Endothelial cell of umbilical vein (primary cell): ENCODE measurements around the gene TRIM2. TPM values are rescaled to one million over a fixed set of nuclear protein-coding genes. Genes with fewer than 3 reads are reported as not detected.
"Not testable (repeated sequence)": the region's sequence is repeated elsewhere in the genome, so short reads cannot be mapped to it uniquely, and the experiment has no call there.

Experiments used
- BruUV-seq: library from RNA; stranded (reverse); fragments of 400-500 nt; replicated peaks from 2 replicates; lab custom pipeline; 2021; lab: Mats Ljungman, UMichigan
- CTCF ChIA-PET: fragments of 300-600, 350-600 bp; sonication (Branson Sonifier 250); formaldehyde crosslinking; loops from one replicate; lab custom pipeline; 2021; ENCODE audit warnings: antibody characterized with exemption, inconsistent platforms; lab: Charles Lee
- POLR2A ChIA-PET: fragments of 300-600, 350-600 bp; sonication (Branson Sonifier 250); formaldehyde crosslinking; loops from one replicate; lab custom pipeline; 2021; ENCODE audit warnings: antibody characterized with exemption, inconsistent platforms; lab: Charles Lee
- DNase-seq: peaks from one replicate; pipeline ENCODE4 v3.0.0-alpha.2; 2011; ENCODE audit warnings: low read depth, low spot score
- FAIRE-seq: peaks from 2 replicates; lab custom pipeline; 2011; peaks lifted over from hg19 to GRCh38; lab: Jason Lieb, UNC
- H2AFZ ChIP-seq: 2 replicates; pipeline ENCODE4 v1.6.0; 2012; ENCODE audit warnings: low read depth, low read length, control low read depth, inconsistent platforms
- H3K27ac ChIP-seq: 2 replicates; pipeline ENCODE4 v1.5.1; 2011; ENCODE audit warnings: low read depth, mild to moderate bottlenecking, control low read depth, low read length, moderate library complexity; ENCODE audit not compliant: insufficient read depth
- H3K27me3 ChIP-seq, 2 experiments: 2 replicates each; pipeline versions ENCODE4 v1.6.0 to v1.6.1; 2011; ENCODE audit warnings: low read length in 2 of 2, mixed read lengths in 1 of 2; ENCODE audit not compliant: control insufficient read depth in 2 of 2, insufficient read depth in 2 of 2
- H3K36me3 ChIP-seq, 2 experiments: 2 replicates in 1 of 2; 3 replicates in 1 of 2; pipeline ENCODE4 v1.5.1; 2011; ENCODE audit warnings: low read length in 2 of 2, mild to moderate bottlenecking in 1 of 2, moderate library complexity in 1 of 2; ENCODE audit not compliant: control insufficient read depth in 2 of 2, insufficient read depth in 2 of 2; ENCODE audit errors: extremely low read depth in 1 of 2
- H3K4me1 ChIP-seq: 3 replicates; pipeline ENCODE4 v1.5.1; 2011; ENCODE audit warnings: mild to moderate bottlenecking, low read length; ENCODE audit not compliant: control insufficient read depth, insufficient read depth; ENCODE audit errors: extremely low read depth
- H3K4me2 ChIP-seq: 2 replicates; pipeline ENCODE4 v1.6.1; 2011; ENCODE audit warnings: low read length, control low read depth, mixed read lengths; ENCODE audit not compliant: insufficient read depth
- H3K4me3 ChIP-seq, 3 experiments: fragments of 200-600 bp in 1 of 3; sonication (generic), shearing (Covaris generic) in 1 of 3; replicated peaks in 1 of 3; 2 replicates each; pipeline ENCODE4 v1.5.1; 2011 to 2016; ENCODE audit warnings: control low read depth in 3 of 3, low read length in 3 of 3, mild to moderate bottlenecking in 2 of 3, inconsistent platforms in 1 of 3, low read depth in 1 of 3, moderate library complexity in 1 of 3; ENCODE audit not compliant: insufficient read depth in 1 of 3
- H3K79me2 ChIP-seq: 2 replicates; pipeline ENCODE4 v1.6.0; 2012; ENCODE audit warnings: low read length, inconsistent platforms; ENCODE audit not compliant: control insufficient read depth, insufficient read depth
- H3K9ac ChIP-seq: replicated peaks from 2 replicates; pipeline ENCODE3; 2011; ENCODE audit warnings: low read length, control low read depth; ENCODE audit not compliant: insufficient read depth; ENCODE audit errors: extremely low read depth
- H3K9me1 ChIP-seq: replicated peaks from 3 replicates; pipeline ENCODE4 v1.6.0; 2011; ENCODE audit warnings: mild to moderate bottlenecking, low read length; ENCODE audit not compliant: control insufficient read depth, insufficient read depth; ENCODE audit errors: extremely low read depth
- H3K9me3 ChIP-seq: replicated peaks from 2 replicates; pipeline ENCODE4 v1.5.1; 2012; ENCODE audit warnings: low read length, inconsistent platforms; ENCODE audit not compliant: control insufficient read depth, insufficient read depth
- H4K20me1 ChIP-seq: replicated peaks from 2 replicates; pipeline ENCODE3; 2011; ENCODE audit warnings: mild to moderate bottlenecking, low read length; ENCODE audit not compliant: control insufficient read depth, insufficient read depth; ENCODE audit errors: extremely low read depth
- EZH2 ChIP-seq: IDR thresholded peaks from 2 replicates; pipeline ENCODE4 v1.6.1; 2012; ENCODE audit warnings: borderline replicate concordance, low read depth, mild to moderate bottlenecking, moderate library complexity, low read length, inconsistent platforms; ENCODE audit not compliant: severe bottlenecking
- FOS ChIP-seq: IDR thresholded peaks from 2 replicates; pipeline ENCODE4 v1.6.1; 2011; ENCODE audit warnings: mild to moderate bottlenecking, low read length, moderate library complexity, borderline replicate concordance; ENCODE audit not compliant: insufficient read depth
- GATA2 ChIP-seq: IDR thresholded peaks from 2 replicates; pipeline ENCODE4 v1.7.0; 2011; ENCODE audit warnings: low read depth, mild to moderate bottlenecking, moderate library complexity, mixed read lengths, low read length; ENCODE audit not compliant: insufficient read length, insufficient read depth
- JUN ChIP-seq: IDR thresholded peaks from 2 replicates; pipeline ENCODE4 v1.6.1; 2011; ENCODE audit warnings: borderline replicate concordance, low read depth; ENCODE audit not compliant: insufficient read length, insufficient read depth
- MAX ChIP-seq: IDR thresholded peaks from 2 replicates; pipeline ENCODE4 v1.6.1; 2011; ENCODE audit not compliant: insufficient read depth, insufficient read length
- MYC ChIP-seq: IDR thresholded peaks from one replicate; pipeline ENCODE4 v1.6.1; 2011; ENCODE audit warnings: mild to moderate bottlenecking, low read depth, low read length
- POLR2A ChIP-seq: IDR thresholded peaks from 2 replicates; pipeline ENCODE4 v1.6.1; 2012; ENCODE audit warnings: low read depth, mild to moderate bottlenecking, control low read depth, low read length
- POLR2AphosphoS5 ChIP-seq: IDR thresholded peaks from 2 replicates; pipeline ENCODE4 v1.6.1; 2012; ENCODE audit warnings: low read depth, mild to moderate bottlenecking, control low read depth, low read length, moderate library complexity; ENCODE audit not compliant: insufficient read depth
- dilution Hi-C: fragments of 300-500 bp; cut with MboI; formaldehyde crosslinking; loops from one replicate; pipeline ENCODE4 v1.15.0; 2019; ENCODE audit warnings: low sequenced_read_pairs; ENCODE audit not compliant: extremely low pct_ligation_motif_present
- intact Hi-C: fragments of 100-400 bp; cut with micrococcal nuclease; formaldehyde crosslinking; loops from one replicate; pipeline ENCODE4 v1.10.0; 2022
- polyA plus RNA-seq, 4 experiments: library from polyadenylated mRNA; depleted of rRNA in 3 of 4; stranded (reverse) in 3 of 4; unstranded in 1 of 4; fragments of >200 nt; gene quantifications; 2 replicates each; pipeline versions ENCODE4 v1.2.1 to v1.2.3, GENCODE V29; 2011 to 2012; ENCODE audit warnings: missing spikeins in 1 of 4
- total RNA-seq: library from RNA; stranded (reverse); gene quantifications from 2 replicates; pipeline ENCODE4 v1.2.3, GENCODE V29; 2021
- TF ChIP-seq, protein P1 (sequence below), 2 donors: IDR thresholded peaks; 1 replicate in 1 of 2; 2 replicates in 1 of 2; pipeline ENCODE4 v1.5.1; 2011; ENCODE audit warnings: low read length in 2 of 2, mild to moderate bottlenecking in 2 of 2, moderate library complexity in 2 of 2, control low read depth in 1 of 2, inconsistent platforms in 1 of 2, low read depth in 1 of 2; ENCODE audit not compliant: insufficient read depth in 1 of 2; ENCODE audit errors: extremely low read depth in 1 of 2

Gene TRIM2
- total and polyA plus RNA-seq, 2 donors (not counting 3 experiments of a cell fraction or from before 2014, with no cell fraction given) = 6.8 to 19.7 TPM

DNA sequence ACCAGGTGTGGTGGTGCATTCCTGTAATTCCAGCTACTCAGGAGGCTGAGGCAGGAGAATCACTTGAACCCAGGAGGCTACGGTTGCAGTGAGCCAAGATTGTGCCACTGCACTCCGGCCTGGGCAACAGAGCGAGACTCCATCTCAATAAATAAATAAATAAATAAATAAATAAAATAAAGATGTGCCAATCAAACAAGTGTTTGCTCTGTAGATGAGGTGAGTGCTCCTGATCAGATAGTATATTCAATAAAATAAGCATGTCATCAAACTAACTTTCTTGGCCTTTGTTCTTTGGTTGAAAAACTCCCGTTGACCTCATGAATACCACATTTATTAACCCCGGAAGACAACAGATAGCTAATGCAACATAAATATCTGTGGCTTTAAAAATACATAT, 497 bp upstream of the TRIM2 start:
- H4K20me1 ChIP-seq, DNase-seq, H3K27me3 ChIP-seq, H3K9me3 ChIP-seq, H3K4me1 ChIP-seq, H3K27ac ChIP-seq, POLR2A ChIA-PET, H3K36me3 ChIP-seq, FAIRE-seq, dilution Hi-C loops, H3K9me1 ChIP-seq, H3K4me3 ChIP-seq, BruUV-seq, H3K9ac ChIP-seq, H3K79me2 ChIP-seq: not testable (repeated sequence)
- CTCF ChIA-PET = interaction anchor here (1.0 to 1.3 kb wide), 4 partner anchors 12 to 546 kb away, joined by 3 to 9 read pairs (median 4); no protein-coding TSS in a partner anchor
- Histone ChIP-seq H3K4me2 (peak overlapping the region; percentile 82), H2AFZ (peak overlapping the region; percentile 62)
- intact Hi-C loops = loop anchor here (1.0 kb wide), 1 partner anchor 20 kb away; no protein-coding TSS in a partner anchor

GRCh38 chr4:153204728-153205648, 745 bp downstream of the TRIM2 start:
- Histone ChIP-seq H3K4me3 (no peak overlapping the region), H3K9me1 (no peaks in the 10 kb centered on the region), H3K9ac (no peak overlapping the region), H3K9me3 (no peaks in the 10 kb centered on the region), H3K27me3 (no peaks in the 10 kb centered on the region), H4K20me1 (no peaks in the 10 kb centered on the region), H3K4me1 (peaks cover 2% of the 10 kb centered on the region), H3K36me3 (no peaks in the 10 kb centered on the region), H3K79me2 (no peaks in the 10 kb centered on the region), H3K27ac (no peak overlapping the region), H2AFZ (peak overlapping the region; percentile 62), H3K4me2 (peak overlapping the region; percentile 82)
- ChIA-PET CTCF (interaction anchor here (1.0 to 1.3 kb wide), 6 partner anchors 9 to 545 kb away, joined by 3 to 9 read pairs (median 3); no protein-coding TSS in a partner anchor), POLR2A (no interaction called here)
- TF ChIP-seq FOS = no peak
- TF ChIP-seq JUN = no peak
- no peak for TF ChIP-seq POLR2AphosphoS5
- no peak for TF ChIP-seq EZH2
- no peak for TF ChIP-seq GATA2
- TF ChIP-seq, protein P1, sequence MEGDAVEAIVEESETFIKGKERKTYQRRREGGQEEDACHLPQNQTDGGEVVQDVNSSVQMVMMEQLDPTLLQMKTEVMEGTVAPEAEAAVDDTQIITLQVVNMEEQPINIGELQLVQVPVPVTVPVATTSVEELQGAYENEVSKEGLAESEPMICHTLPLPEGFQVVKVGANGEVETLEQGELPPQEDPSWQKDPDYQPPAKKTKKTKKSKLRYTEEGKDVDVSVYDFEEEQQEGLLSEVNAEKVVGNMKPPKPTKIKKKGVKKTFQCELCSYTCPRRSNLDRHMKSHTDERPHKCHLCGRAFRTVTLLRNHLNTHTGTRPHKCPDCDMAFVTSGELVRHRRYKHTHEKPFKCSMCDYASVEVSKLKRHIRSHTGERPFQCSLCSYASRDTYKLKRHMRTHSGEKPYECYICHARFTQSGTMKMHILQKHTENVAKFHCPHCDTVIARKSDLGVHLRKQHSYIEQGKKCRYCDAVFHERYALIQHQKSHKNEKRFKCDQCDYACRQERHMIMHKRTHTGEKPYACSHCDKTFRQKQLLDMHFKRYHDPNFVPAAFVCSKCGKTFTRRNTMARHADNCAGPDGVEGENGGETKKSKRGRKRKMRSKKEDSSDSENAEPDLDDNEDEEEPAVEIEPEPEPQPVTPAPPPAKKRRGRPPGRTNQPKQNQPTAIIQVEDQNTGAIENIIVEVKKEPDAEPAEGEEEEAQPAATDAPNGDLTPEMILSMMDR (IDR thresholded peaks at IDR 0.05; ENCODE audit: extremely low read depth in 1 of 2, insufficient read depth in 1 of 2, low read depth in 1 of 2, low read length in 2 of 2) = no peak
- no peak for TF ChIP-seq POLR2A
- no peak for TF ChIP-seq MYC
- TF ChIP-seq MAX = no peak
- dilution Hi-C loops = no loop called here
- DNase-seq = no peak
- BruUV-seq = no TSS peak
- no peak for FAIRE-seq
- intact Hi-C loops = loop anchor here (1.0 kb wide), 1 partner anchor 18 kb away; no protein-coding TSS in a partner anchor
